PC-9 (cell line): ENCODE measurements around the gene MUS81. TPM values are rescaled to one million over a fixed set of nuclear protein-coding genes. Genes with fewer than 3 reads are reported as not detected.

Experiments used
- BruUV-seq: library from RNA; stranded (reverse); fragments of 400-500 nt; replicated peaks from 2 replicates; lab custom pipeline; 2021; lab: Mats Ljungman, UMichigan
- CTCF ChIA-PET: fragments of 300-600 bp; sonication (Branson Sonifier 250); formaldehyde crosslinking; loops from one replicate; lab custom pipeline; 2022; ENCODE audit warnings: antibody characterized with exemption; lab: Charles Lee
- POLR2A ChIA-PET: fragments of 300-600 bp; sonication (Branson Sonifier 250); formaldehyde crosslinking; loops from one replicate; lab custom pipeline; 2022; ENCODE audit warnings: antibody characterized with exemption; ENCODE audit not compliant: unreplicated experiment; lab: Charles Lee
- DNase-seq, 2 experiments: peaks; one replicate each; pipeline versions ENCODE4 v3.0.0 to v3.0.0-alpha.2; 2015 to 2022; ENCODE audit warnings: mixed read lengths in 1 of 2
- H2AFZ ChIP-seq: fragments of 200-600 bp; sonication (generic); 2 replicates; pipeline ENCODE4 v1.8.1; 2017; ENCODE audit warnings: antibody characterized with exemption
- H3F3A ChIP-seq: fragments of 200-600 bp; sonication (generic); 2 replicates; pipeline ENCODE4 v1.8.1; 2017; ENCODE audit warnings: antibody characterized with exemption, mild to moderate bottlenecking, low read depth; ENCODE audit not compliant: insufficient read depth
- H3K27ac ChIP-seq: fragments of 200-600 bp; sonication (generic); 2 replicates; pipeline ENCODE4 v1.6.1; 2016; ENCODE audit warnings: mixed run types
- H3K27me3 ChIP-seq: fragments of 200-600 bp; sonication (generic); 2 replicates; pipeline ENCODE4 v1.6.1; 2016; ENCODE audit warnings: low read depth, mixed run types; ENCODE audit not compliant: insufficient read depth
- H3K36me3 ChIP-seq: fragments of 200-600 bp; sonication (generic); 2 replicates; pipeline ENCODE4 v1.6.1; 2016; ENCODE audit warnings: low read depth, mixed run types
- H3K4me1 ChIP-seq: fragments of 200-600 bp; sonication (generic); replicated peaks from 2 replicates; pipeline ENCODE4 v1.6.1; 2016; ENCODE audit warnings: mixed run types; ENCODE audit not compliant: insufficient read depth
- H3K4me2 ChIP-seq: fragments of 200-600 bp; sonication (generic); 2 replicates; pipeline ENCODE4 v1.6.1; 2017; ENCODE audit warnings: mixed run types
- H3K4me3 ChIP-seq: fragments of 200-600 bp; sonication (generic); 2 replicates; pipeline ENCODE4 v1.6.1; 2016; ENCODE audit warnings: mixed run types
- H3K79me2 ChIP-seq: fragments of 200-600 bp; sonication (generic); 2 replicates; pipeline ENCODE4 v1.6.1; 2017; ENCODE audit warnings: low read depth, mixed run types
- H3K9me2 ChIP-seq: fragments of 200-600 bp; sonication (generic); 2 replicates; pipeline ENCODE4 v1.8.1; 2017; ENCODE audit warnings: mild to moderate bottlenecking; ENCODE audit not compliant: insufficient read depth
- H3K9me3 ChIP-seq: fragments of 200-600 bp; sonication (generic); 2 replicates; pipeline ENCODE4 v1.8.1; 2016; ENCODE audit warnings: low read depth; ENCODE audit not compliant: insufficient read depth
- H4K20me1 ChIP-seq: fragments of 200-600 bp; sonication (generic); 2 replicates; pipeline ENCODE4 v1.8.1; 2017; ENCODE audit not compliant: insufficient read depth
- CTCF ChIP-seq: fragments of 200-600 bp; sonication (generic); conservative IDR thresholded peaks from 2 replicates; pipeline ENCODE4 v1.6.1; 2017; ENCODE audit warnings: mixed run types, antibody characterized with exemption, mild to moderate bottlenecking, moderate library complexity
- EZH2 ChIP-seq: fragments of 200-600 bp; sonication (generic); IDR thresholded peaks from 2 replicates; pipeline ENCODE4 v1.8.0; 2017; ENCODE audit warnings: antibody characterized with exemption, low read depth
- intact Hi-C: fragments of 100-400 bp; cut with micrococcal nuclease; formaldehyde crosslinking; loops from one replicate; pipeline ENCODE4 v1.10.0; 2022; ENCODE audit not compliant: unreplicated experiment
- total RNA-seq: library from RNA; stranded (reverse); gene quantifications from 2 replicates; pipeline ENCODE4 v1.2.3, GENCODE V29; 2021

Gene MUS81
- total RNA-seq, 1 experiment from 2014 or later = 62.7 TPM

DNA sequence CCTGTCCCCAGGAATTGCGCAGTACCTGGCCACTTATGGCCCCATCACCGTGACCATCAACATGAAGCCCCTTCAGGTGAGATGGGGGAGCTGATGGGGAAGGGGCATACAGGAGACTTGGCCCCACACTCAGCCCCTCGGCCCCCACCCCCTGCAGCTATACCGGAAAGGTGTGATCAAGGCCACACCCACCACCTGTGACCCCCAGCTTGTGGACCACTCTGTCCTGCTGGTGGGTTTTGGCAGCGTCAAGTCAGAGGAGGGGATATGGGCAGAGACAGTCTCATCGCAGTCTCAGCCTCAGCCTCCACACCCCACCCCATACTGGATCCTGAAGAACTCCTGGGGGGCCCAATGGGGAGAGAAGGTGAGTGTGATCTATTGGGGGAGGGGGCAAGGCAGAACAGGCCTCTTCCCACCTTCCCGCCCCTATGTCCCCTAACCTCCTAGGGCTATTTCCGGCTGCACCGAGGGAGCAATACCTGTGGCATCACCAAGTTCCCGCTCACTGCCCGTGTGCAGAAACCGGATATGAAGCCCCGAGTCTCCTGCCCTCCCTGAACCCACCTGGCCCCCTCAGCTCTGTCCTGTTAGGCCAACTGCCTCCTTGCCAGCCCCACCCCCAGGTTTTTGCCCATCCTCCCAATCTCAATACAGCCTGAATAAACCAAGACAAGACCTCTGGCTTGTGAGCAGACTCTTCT is 23.0 kb downstream of the MUS81 start:
- peaks cover 18% of the 10 kb centered on the region; the same call in 1 of the 2 replicates for H3K36me3 ChIP-seq
- intact Hi-C loops = loop anchor here (10.0 kb wide), 1 partner anchor 182 kb away; no protein-coding TSS in a partner anchor
- TF ChIP-seq EZH2 (no peak), CTCF (no peak)

DNA sequence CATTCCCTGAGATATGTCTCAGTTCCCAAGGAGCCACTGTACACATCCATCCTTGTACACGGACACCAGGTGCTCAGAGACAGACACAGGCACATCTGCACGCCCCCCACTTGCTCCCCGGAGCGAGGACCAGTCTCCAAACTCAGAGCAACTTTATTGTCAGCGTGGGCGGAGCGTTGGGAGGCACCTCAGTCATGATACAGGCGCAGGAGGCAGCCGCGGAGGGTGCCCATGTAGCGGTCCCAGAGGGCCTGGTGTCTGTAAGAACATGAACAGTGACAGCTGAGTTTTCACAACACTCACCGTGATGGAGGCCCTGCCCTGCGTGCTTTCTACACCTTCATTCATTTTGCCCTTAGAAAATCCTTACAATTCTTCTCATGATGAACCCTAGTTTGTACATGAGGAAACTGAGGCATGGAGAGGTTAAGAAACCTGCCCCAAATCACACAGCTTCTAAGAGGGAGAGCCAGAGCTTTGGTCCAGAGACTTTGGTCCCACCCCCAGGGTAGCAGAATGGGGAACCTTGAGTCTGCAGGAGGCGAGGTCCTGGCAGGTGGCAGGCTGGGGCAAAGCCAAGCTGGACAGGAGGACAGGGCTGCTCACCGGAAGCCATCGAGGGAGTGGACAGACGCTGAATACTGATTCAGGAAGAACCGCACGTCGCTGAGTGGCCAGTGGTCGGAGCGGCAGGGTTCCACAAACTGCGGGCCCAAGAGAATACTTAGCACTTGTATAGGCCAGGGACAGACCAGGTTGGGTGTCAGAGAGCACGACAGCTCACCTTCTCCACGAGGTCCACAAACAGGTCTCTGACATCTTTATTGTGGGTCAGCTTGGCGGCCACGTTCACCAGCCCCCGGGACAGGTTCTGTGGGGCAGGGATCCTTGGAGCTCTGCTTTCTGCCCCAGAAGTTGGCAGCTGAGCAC is 23.8 kb downstream of the MUS81 start:
- intact Hi-C loops = loop anchor here (1.0 to 10.0 kb wide), 3 partner anchors 105 to 181 kb away; no protein-coding TSS in a partner anchor
- BruUV-seq = no TSS peak
- H3K9me2 ChIP-seq = no peaks in the 10 kb centered on the region
- peaks cover 18% of the 10 kb centered on the region; the same call in 1 of the 2 replicates for H3K36me3 ChIP-seq
- peaks cover 32% of the 10 kb centered on the region; the same call in 1 of the 2 replicates for H3F3A ChIP-seq
- H3K4me2 ChIP-seq = no peak overlapping the region
- TF ChIP-seq EZH2 = no peak
- no peak for TF ChIP-seq CTCF
- DNase-seq = no peak
- no peak overlapping the region for H3K27ac ChIP-seq
- no peak overlapping the region for H2AFZ ChIP-seq
- ChIA-PET CTCF (interaction anchor here (0.5 to 1.9 kb wide), 13 partner anchors 22 to 486 kb away, joined by 3 to 11 read pairs (median 5); partner anchors contain the start of genes KAT5 and SIPA1), POLR2A (interaction anchor here (0.6 to 1.0 kb wide), 5 partner anchors 13 to 1483 kb away, joined by 3 to 8 read pairs (median 4); no protein-coding TSS in a partner anchor)
- H3K4me1 ChIP-seq = peaks cover 16% of the 10 kb centered on the region
- no peak overlapping the region for H3K4me3 ChIP-seq
- H4K20me1 ChIP-seq = no peaks in the 10 kb centered on the region
- no peaks in the 10 kb centered on the region for H3K9me3 ChIP-seq
- H3K27me3 ChIP-seq = no peaks in the 10 kb centered on the region
- H3K79me2 ChIP-seq = peaks cover 16% of the 10 kb centered on the region

More for the DNA sequence above, 23.0 kb downstream of the MUS81 start:
- no TSS peak for BruUV-seq
- DNase-seq = no peak
- no peak overlapping the region for H3K4me3 ChIP-seq
- ChIA-PET POLR2A (no interaction called here), CTCF (interaction anchor here (1.1 to 1.9 kb wide), 2 partner anchors 108 to 171 kb away, joined by 3 to 11 read pairs; partner anchors contain the start of gene KAT5)
- H3K79me2 ChIP-seq = peaks cover 16% of the 10 kb centered on the region
- H2AFZ ChIP-seq = no peak overlapping the region
- H4K20me1 ChIP-seq = no peaks in the 10 kb centered on the region
- H3K9me3 ChIP-seq = no peaks in the 10 kb centered on the region
- no peaks in the 10 kb centered on the region for H3K27me3 ChIP-seq
- no peaks in the 10 kb centered on the region for H3K9me2 ChIP-seq
- H3F3A ChIP-seq = peaks cover 31% of the 10 kb centered on the region; the same call in 1 of the 2 replicates
- no peak overlapping the region for H3K4me2 ChIP-seq
- H3K27ac ChIP-seq = no peak overlapping the region
- peaks cover 12% of the 10 kb centered on the region; the same call in 1 of the 2 replicates for H3K4me1 ChIP-seq

DNA sequence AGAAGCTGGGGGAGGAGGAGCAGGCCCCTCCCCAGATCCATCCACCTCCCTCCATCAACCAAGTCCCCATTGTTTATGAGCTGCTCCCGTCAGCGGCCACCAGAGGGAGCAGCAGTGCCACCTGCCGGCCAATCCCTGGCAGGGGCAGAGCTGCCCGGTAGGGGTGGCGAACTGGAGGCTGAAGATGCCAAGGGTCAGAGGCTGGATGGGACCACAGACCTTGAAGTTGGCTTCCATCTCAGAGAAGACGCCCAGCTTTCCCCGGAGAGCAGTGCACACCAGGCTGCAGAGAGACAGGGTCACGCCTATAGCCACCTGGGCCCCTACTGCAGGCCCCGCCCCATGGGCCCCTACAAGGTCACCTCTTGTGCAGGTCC is 24.5 kb downstream of the MUS81 start:
- TF ChIP-seq CTCF (peak; percentile 98), EZH2 (no peak)
- CTCF ChIA-PET = interaction anchor here (0.5 to 1.9 kb wide), 15 partner anchors 13 to 486 kb away, joined by 3 to 11 read pairs (median 5); partner anchors contain the start of genes KAT5 and SIPA1
- BruUV-seq = no TSS peak
- H3F3A ChIP-seq = peaks cover 37% of the 10 kb centered on the region; the same call in 1 of the 2 replicates
- intact Hi-C loops = loop anchor here (1.0 to 10.0 kb wide), 4 partner anchors 105 to 247 kb away; partner anchors contain the start of gene SIPA1
- H3K4me3 ChIP-seq = no peak overlapping the region
- no peak overlapping the region for H2AFZ ChIP-seq
- DNase-seq = peak; percentile 58 to 85
- H3K9me3 ChIP-seq = no peaks in the 10 kb centered on the region
- H3K27ac ChIP-seq = no peak overlapping the region
- H4K20me1 ChIP-seq = no peaks in the 10 kb centered on the region
- peaks cover 22% of the 10 kb centered on the region for H3K4me1 ChIP-seq
- peaks cover 18% of the 10 kb centered on the region; the same call in 1 of the 2 replicates for H3K36me3 ChIP-seq
- no peaks in the 10 kb centered on the region for H3K27me3 ChIP-seq
- POLR2A ChIA-PET = interaction anchor here (0.5 to 1.0 kb wide), 8 partner anchors 13 to 1483 kb away, joined by 3 to 14 read pairs (median 4); no protein-coding TSS in a partner anchor
- no peaks in the 10 kb centered on the region for H3K9me2 ChIP-seq
- peaks cover 16% of the 10 kb centered on the region for H3K79me2 ChIP-seq
- H3K4me2 ChIP-seq = no peak overlapping the region
